Hematopoietic multipotent progenitor cell treated with erythropoietin and hydrocortisone succinate and interleukin-3 and kit ligand, for 17 days (in vitro differentiated cells): Measurements from ENCODE around the gene THRAP3.
"Not testable (repeated sequence)": the region's sequence is repeated elsewhere in the genome, so short reads cannot be mapped to it uniquely, and the experiment has no call there.

Source experiments
- DNase-seq: peaks from one replicate; pipeline ENCODE4 v3.0.0-alpha.2; 2015; ENCODE audit warnings: low spot score

The THRAP3 gene

DNA sequence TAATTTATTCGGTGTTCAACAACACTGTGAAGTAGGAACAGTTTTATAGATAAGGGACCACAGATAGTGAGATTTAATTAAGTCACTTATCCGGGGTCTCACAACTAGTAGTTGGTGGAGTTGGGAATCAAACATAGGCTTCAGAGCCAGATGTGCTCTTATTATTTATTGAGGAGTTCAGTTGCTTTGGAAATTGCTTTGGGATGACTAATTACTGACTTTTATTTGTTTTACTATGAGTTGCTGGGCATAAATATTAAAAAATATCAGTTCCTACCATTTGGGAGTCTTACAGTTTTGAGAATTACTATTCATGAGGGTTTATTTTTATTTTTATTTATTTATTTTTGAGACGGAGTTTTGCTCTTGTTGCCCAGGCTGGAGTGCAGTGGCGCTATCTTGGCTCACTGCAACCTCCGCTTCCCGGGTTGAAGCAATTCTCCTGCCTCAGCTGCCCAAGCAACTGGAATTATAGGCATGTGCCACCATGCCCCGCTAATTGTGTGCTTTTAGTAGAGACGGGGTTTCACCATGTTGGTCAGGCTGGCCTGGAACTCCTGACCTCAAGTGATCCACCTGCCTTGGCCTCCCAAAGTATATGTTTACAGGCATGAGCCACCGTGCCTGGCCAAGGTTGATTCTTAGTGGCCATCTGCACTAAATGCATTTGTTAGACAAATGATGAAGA lies 27.7 kb downstream of the THRAP3 start:
- DNase-seq = peak; percentile 7

DNA sequence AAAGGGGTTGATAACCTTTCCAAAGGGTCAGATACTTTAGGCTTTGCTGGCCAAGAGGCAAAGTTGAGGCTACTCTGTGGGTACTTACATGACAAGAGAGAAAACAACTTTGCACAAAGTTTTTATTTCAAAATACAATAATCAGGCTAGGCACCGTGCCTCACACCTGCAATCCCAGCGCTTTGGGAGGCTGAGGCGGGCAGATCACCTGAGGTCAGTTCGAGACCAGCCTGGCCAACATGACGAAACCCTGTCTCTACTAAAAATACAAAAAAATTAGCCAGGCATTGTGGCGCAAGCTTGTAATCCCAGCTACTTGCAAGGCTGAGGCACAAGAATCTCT lies 28.2 kb downstream of the THRAP3 start:
- DNase-seq = not testable (repeated sequence)

DNA sequence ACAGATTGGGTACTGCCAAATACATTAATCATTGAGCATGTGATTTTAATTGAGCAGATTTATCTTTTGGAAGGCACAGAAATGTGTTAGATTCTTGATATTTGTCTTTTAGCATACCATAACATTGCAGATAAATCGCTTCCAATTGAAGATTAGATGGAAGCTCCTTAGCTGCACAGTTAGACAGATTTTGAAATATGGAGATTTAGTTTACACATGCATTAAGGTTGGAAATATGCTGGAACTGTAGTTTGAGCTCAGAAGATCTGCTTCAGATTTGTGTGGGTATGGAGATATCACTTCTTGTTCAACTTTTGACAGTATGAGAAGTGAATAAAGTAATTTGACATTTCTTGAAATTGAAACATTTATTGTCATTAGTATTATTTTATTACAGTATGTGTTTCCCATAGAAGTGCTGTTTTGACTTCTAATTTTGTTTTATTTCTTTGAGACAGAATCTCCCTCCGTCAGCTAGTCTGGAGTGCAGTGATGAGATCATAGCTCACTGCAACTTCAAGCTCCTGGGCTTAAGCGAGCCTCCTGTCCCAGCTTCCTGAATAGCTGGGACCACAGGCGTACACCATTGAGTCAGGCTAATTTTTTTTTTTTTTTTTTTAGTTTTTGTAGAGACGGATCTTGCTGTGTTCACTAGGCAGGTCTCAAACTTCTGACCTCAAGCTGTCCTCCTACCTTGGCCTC lies 29.1 kb downstream of the THRAP3 start:
- DNase-seq = no peak

DNA sequence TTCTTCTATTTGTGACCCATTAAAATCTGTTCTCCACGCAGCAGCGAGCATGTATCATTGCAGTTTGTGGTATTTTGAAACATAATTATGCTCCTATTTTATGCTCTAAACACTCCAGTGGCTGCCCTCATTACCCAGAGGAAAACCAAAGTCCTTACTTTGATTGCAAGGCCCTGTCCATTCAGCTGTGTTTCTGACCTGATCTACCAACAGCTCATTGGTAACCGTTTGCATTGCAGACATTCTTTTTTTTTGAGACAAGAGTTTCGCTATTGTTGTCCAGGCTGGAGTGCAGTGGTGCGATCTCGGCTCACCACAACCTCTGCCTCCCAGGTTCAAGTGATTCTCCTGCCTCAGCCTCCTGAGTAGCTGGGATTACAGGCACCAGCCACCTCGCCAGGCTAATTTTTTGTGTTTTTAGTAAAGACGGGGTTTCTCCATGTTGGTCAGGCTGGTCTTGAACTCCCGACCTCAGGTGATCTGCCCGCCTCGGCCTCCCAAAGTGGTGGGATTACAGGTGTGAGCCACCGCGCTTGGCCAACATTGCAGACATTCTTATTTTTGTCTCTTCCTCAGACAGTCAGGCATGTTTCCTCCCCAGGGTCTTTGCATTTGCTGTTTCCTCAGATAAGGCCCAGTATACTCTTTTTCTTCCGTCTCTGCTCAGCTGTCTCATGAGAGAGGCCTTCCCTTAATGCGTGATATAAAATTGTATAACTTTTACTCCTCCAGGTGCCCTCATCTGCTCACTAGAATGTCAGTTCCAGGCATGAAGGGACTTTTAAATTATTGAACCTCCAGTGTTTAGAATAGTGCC lies 32.5 kb downstream of the THRAP3 start:
- peak; percentile 3 for DNase-seq

DNA sequence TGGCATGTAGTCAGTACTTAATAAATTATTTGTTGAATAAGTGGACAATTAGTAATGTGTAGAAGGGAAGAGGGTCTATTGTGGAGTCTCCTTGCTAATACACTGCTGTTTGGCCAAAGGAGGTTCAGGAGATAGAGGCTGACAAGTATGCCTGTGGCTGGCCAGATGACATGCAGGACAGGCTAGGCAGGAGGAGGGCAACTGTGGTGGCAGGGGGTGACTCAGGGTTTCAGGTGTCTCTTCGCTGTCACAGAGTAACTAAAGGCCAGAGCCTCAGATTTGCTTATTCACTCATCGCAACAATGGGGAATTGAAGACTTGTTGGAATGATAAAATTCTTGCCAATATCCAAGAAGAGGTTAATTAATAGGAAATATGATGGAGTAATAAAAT lies 33.1 kb downstream of the THRAP3 start:
- DNase-seq = peak; percentile 3

DNA sequence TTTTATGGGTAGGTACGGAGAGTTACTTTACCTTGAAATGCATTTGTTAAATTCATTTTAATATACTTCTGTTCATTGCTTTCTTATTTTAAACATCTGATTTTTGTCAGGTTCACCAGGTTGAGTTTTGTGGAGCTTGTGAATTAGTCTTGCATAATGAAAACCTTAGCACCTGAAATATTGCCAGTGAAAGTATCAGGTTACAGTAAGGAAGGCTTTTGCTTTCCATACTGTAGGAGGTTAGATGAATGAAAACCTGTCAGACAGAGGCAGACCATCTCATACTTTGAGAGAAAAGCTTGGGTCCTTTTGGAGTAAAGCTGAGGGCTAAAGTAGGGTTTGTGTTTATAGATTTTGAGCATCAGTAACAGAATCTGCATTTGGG lies 34.7 kb downstream of the THRAP3 start:
- no peak for DNase-seq

DNA sequence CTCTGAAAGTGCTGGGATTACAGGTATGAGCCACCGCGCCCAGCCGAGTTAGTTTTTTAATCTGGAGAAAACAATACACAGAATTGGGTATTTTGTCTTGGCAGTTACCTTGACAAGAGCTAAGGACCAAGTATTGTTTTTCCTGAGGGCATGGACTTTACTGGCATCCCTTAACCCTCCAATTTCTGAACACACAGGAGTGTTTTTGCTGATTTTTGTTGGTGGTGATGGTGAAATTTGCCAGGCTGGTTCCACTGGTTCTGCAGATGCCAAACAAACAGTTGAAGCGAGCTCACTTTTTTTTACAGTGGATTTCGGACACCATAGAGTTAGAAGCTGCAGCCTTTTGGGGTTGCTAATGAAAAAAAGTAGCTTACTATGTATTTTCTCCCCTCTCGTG lies 44.7 kb downstream of the THRAP3 start:
- no peak for DNase-seq

DNA sequence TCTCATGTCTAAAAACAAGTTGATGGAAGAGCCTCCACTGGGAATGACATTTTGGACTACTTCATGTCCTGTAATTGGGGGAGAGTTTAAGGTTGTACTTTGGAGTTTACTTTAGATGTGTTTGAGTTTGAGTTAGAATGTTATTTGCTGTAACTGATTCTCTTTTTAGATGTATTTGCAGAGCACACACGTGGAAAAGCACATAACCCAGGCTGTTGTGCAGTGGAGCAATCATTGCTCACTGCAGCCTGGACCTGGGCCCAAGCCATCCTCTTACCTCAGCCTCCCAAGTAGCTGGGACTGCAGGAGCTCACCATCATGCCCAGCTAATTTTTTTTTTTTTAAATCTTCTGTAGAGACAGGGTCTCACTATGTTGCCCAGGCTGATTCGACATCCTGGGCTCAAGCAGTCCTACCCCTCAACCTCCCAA lies 45.2 kb downstream of the THRAP3 start:
- no peak for DNase-seq

DNA sequence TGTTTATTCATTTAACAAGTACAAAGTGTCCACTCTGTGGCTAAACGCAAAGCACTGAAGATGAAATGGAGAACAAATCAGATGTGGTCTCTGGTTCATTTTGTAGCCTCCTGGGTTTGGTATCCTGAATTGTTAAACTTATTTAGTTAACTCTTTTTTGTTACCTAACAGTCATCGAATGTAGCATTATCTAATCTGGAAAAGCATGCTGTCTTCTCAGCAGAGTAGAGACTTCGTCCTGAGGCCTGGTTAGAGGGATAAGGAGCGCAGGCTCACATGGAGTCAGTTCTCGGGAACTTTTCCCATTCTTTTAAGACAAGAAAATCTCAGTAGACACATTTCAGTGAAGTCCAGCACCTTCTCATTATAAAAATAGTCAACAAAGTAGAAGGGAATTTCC lies 48.8 kb downstream of the THRAP3 start:
- no peak for DNase-seq

DNA sequence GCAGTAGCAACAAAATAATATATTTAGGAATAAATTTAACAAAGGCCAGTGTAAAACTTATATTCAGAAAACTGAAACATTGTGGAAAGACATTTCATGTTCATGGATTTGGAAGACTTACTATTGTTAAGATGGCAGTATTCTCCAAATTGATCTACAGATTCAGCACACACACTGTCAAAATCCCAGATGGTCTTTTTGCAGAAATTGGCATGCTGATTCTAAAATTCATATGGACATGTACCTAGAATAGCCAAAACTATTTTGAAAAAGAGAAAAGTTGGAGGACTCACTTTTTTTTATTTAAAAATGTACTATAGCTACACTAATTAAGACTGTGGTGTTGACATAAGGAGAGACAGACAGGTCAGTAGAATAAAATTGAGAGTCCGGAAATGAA lies 50.0 kb downstream of the THRAP3 start:
- no peak for DNase-seq

DNA sequence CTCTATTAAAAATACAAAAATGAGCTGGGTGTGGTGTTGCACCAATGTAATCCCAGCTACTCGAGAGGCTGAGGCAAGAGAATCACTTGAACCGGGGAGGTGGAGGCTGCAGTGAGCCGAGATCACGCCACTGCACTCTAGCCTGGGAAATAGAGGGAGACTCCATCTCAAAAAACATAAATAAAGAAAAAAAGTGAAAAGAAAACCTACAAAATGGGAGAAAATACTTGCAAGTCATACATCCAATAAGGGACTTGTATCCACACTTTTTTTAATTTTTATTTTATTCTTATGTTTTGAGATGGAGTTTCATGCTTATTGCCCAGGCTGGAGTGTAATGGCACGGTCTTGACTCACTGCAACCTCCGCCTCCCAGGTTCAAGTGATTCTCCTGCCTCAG lies 52.4 kb downstream of the THRAP3 start:
- DNase-seq = no peak

DNA sequence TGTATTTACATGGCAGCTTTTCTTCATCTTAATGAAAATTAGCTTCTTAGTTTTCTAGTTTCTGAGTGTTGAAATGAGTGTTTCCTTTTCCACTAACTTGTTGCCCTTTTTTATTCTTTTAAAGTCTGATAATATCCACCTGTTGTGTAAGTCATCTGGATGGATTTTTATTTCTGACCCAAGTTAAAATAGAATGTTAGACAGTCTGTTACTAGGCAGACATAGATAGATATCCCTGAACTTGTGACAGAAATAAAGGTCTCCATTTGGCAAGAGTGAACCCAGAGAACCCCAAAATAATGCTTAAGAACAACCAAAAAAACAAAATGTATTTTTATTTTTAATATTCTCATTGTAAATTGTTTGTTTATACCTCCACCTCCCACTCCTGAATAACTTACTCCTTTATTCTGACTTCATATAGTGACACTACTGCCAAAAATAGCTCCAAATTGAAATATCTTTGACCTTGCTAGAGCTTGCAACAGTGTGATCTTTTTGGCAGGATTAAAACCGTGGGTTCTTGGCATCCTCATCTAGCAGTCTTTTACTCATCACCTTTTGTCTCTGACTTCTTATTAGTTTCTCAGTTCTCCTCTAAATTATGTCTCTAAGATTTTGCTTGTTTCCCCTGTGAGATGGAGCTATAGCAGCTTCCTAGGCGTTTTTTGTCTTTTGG lies 55.0 kb downstream of the THRAP3 start:
- DNase-seq = no peak

DNA sequence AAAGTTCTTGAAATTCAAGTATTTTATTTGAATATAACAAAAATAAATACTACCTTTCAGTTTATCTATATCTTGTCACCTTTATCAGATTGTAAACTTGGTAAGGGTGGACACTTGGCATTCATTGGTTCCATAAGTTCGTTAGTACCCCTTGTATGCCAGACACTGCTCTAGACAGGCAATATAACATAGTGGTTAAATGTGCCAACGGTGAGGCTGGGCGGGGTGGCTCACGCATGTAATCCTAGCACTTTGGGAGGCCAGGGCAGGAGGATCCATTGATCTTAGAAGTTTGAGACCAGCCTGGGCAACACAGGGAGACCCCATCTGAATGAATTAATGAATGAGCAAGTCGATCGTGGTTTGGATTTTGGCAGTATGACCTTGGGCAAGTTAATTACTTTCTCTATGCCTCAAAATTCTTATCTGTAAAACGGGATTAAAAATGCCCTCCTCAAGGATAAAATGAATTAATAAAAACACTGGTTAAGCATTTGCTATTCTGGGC lies 55.6 kb downstream of the THRAP3 start:
- DNase-seq = no peak

DNA sequence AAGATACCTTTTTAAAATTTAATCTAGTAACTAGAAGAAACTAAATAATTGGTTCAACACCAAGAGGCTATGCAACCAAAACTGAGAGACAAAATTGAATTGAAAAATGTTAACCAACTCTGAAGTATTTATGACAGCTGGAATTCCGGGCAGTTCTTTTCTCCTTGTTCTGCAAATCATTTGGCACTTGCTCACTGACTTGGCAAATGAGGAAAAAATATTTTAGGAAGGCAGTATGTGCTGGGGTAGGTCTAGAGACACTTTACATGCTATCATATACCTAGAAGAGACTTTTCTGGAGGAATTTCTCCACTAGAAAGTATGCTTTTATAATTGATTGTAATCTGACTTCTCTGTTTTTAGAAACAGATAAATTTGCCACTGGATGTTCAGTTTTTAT lies 59.8 kb downstream of the THRAP3 start:
- DNase-seq = no peak

DNA sequence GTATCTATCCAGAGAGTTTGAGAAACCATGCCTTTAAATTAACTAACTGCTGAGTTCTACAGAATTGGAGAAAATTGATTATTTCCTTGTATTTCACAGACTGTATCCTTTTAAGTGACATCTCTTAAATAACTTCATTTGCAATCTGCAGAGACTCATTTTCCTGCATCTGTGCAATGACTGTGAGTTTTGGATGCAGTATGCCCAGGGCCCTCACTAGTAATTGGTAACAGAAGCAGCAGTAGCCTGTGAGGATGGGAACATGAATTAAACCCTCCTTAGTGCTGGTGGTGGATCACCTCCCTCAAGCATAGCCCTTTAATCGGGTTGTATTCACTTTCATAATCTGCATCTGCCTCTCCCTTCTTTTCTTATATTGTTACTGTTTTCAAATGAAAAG lies 60.3 kb downstream of the THRAP3 start:
- DNase-seq = no peak

DNA sequence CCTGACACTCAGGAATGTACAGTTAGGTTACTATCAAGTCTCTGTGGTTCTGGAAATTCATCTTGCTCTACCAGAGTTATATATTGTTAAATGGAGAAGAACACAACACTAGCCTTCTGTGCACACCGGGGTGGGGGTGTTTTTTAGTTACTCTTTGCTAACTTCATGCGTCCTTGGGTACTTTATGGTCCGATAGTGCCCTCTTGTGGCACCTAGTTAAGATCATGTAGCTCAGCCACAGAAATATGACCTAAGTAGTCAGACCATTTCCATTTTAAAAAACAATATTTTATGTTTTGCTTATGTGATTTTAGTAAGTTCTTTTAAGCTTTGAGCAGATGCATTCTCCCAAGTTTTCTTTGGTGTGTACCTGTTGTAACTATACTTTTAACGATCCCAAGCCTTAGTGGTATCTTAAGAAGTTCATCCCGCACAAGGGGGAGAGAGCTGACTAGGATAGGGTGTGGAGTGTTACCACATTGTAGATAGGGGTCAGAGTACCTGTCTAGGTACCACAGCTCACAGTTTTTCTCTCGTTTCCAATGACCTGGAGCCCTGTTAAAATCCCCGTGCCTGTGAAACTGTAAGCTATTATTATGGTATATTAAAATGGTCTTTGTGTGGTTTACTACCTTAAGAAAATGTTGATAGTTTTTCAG lies 61.3 kb downstream of the THRAP3 start:
- peak; percentile 92 for DNase-seq

DNA sequence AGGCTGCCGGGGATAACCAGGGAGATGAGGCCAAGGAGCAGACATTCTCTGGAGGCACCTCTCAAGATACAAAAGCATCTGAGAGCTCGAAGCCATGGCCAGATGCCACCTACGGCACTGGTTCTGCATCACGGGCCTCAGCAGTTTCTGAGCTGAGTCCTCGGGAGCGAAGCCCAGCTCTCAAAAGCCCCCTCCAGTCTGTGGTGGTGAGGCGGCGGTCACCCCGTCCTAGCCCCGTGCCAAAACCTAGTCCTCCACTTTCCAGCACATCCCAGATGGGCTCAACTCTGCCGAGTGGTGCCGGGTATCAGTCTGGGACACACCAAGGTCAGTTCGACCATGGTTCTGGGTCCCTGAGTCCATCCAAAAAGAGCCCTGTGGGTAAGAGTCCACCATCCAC lies 62.6 kb downstream of the THRAP3 start:
- DNase-seq = no peak

DNA sequence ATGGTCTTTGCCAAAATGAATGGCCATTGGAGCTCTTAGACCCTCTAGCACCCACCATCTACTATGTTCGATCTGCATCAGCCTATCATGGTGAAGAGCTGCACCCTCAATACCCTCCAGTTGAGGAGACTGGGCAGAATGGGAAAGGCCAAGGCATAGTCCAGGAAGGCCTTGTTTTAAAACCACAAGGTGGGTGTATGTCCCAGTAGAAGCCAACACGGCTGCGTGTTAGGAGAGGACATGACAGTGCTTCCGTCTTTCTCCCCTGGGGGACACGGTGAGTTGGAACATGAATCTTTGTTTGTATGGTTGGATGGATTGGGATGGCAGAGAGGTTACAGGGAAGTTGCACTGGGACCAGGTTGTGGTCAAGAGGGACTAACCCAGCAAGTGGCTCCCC lies 63.4 kb downstream of the THRAP3 start:
- DNase-seq = no peak

DNA sequence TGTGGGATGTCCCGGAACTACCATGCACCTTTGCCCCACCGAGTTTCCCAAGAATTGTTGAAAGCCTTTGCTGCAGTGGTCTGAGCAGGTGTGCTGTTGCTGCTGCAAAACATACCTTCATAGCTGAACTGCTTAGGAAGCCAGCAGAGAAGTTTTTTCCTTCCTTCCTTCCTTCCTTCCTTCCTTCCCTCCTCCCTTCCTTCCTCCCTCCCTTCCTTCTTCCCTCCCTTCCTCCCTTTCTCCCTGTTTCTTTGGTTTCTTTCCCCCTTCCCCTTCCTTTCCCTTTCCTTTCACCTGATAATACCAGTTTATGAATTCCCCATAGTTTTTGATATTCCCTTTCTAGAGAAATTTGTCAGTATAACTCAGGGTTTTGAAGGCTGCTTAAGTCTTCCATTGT lies 71.1 kb downstream of the THRAP3 start:
- DNase-seq = no peak

DNA sequence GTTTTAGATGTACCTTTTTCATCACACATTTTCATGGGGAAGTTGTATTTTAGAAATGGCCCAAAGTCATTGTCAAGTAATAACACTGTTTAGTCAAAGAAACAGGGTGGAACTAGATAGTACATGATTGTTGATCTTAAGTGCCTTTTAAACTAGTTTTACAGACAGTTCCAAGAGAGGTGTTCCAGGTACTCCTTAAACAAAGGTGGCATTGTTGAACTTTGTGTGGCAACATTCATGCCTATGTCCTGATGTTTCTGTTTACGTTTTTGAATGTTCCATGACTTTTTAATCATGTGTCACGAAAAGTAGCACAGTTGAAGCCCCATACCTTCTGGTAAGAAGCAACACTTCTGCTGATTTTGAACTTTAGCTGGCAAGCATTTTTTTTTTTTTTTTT lies 72.8 kb downstream of the THRAP3 start:
- no peak for DNase-seq

DNA sequence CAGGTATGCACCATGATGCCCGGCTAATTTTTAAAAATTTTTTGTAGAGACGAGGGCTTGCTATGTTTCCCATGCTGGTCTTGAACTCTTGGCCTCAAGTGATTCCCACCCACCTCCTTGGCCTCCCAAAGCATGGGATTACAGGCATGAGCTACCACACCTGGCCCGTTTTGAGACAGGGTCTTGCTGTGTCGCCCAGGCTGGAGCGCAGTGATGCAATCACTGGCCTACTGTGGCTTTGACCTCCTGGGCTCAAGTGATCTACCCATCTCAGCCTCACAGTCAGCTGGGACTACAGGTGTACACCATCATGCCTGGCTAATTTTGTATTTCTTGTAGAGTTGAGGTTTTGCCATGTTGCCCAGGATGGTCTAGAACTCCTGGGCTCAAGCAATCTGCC lies 74.4 kb downstream of the THRAP3 start:
- DNase-seq = no peak

DNA sequence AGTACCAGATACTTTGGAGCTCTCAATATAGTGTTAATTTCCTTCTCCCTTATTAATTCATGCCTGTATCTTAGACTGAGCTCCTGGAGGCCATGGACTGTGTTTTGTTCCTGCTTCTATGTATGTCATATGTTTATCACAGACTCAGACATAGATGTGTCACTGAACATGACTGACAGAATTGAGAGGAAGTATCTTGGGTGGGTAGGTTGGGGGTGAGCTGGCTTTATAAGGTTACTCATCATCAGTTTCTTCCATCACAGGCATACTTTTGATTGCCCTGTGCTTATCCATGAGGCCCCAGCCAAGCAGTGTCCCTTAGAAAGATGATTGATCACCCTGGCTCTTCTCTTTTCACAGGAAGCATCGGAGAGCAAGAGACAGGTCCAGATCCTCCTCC lies 76.3 kb downstream of the THRAP3 start:
- peak; percentile 57 for DNase-seq
